Uterus (tissue), 2 donors: ENCODE measurements around the gene TOLLIP.

Experiments used
- CTCF ChIP-seq, 4 experiments: fragments of 200-600 bp in 2 of 4; fragments of 450-650 bp in 2 of 4; sonication (generic) in 2 of 4; IDR thresholded peaks; one replicate each; pipeline ENCODE4 v1.5.1; 2016 to 2019; ENCODE audit warnings: antibody characterized with exemption in 4 of 4, mild to moderate bottlenecking in 2 of 4, moderate library complexity in 1 of 4
- POLR2A ChIP-seq, 2 donors: fragments of 450-650 bp; IDR thresholded peaks; one replicate each; pipeline ENCODE4 v1.6.1; 2016; ENCODE audit warnings: antibody characterized with exemption in 2 of 2, mild to moderate bottlenecking in 1 of 2, moderate library complexity in 1 of 2

DNA sequence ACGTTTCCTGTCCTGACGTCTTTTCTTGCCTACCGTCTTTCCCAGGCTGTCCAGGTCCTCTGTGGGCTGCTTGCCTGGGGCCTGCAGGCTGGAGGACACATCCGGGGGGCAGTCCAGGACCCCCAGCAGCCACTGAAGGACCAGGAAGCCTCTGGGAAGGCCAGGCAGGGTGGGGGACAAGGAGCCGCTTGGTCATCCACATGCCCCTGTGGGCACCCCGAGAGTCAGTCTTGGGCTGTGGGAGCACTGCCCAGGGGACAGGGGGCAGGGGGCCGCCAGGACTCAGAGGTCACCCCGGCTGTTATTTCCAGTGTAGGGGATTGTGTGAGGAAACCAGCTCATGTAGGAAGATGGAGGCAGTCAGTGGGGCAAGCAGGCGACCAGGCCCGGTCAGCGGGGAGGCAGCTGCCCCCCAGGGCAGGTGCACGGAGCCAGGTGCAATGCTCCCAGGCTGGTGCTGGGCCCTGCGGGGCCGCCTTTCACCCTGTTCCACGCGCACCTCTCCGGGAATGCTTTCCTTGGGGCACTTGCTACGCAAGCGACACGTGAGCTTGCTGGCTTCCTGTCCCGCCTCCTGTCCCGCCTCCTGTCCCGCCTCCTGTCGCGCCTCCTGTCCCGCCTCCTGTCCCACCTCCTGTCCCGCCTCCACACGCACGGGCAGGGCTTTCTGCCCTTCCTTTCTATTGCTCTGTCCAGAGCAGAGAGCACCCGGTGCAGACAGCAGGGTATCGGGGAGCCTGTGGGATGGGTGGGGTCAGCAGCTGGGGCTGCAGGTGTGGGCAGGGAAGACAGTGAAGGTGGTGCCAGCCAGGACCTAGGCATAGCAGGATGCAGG, 47.0 kb downstream of the TOLLIP start:
- TF ChIP-seq POLR2A (IDR thresholded peaks at IDR 0.05), result peak; percentile 41 to 61
- TF ChIP-seq CTCF (IDR thresholded peaks at IDR 0.05), result peak in 1 of 4 experiments; percentile 13
